HepG2 (cell line): ENCODE results near the gene PLK3. TPM values are rescaled to one million over a fixed set of nuclear protein-coding genes. Genes with fewer than 3 reads are reported as not detected.

Source experiments
- ATAC-seq: fragments of 200-7000 bp; cut with Tn5 transposase; 3 replicates; pipeline ENCODE4 v1.9.1; 2020; ENCODE audit warnings: mild to moderate bottlenecking, moderate library complexity
- BruUV-seq: library from RNA; stranded (reverse); fragments of 400-500 nt; replicated peaks from 2 replicates; lab custom pipeline; 2021; lab: Mats Ljungman, UMichigan
- CTCF ChIA-PET: fragments of 300-600 bp; formaldehyde crosslinking; extraction: SDS; loops from one replicate; lab custom pipeline; 2021; ENCODE audit warnings: low total read pairs, inconsistent platforms, low intra/inter-chr PET ratio; lab: Yijun Ruan, JAX
- POLR2A ChIA-PET: fragments of 350-600 bp; sonication (Branson Sonifier 250); formaldehyde crosslinking; loops from one replicate; lab custom pipeline; 2020; ENCODE audit warnings: antibody characterized with exemption, inconsistent platforms; lab: Yijun Ruan, JAX
- DNase-seq: peaks from one replicate; pipeline ENCODE4 v3.0.0-alpha.2; 2015; ENCODE audit warnings: low spot score
- FAIRE-seq: peaks from 3 replicates; lab custom pipeline; 2011; peaks lifted over from hg19 to GRCh38; lab: Jason Lieb, UNC
- H2AFZ ChIP-seq: one replicate; pipeline ENCODE4 v1.6.1; 2011; ENCODE audit warnings: low read length, inconsistent platforms
- H3K27ac ChIP-seq: fragments of 300-600 bp; 3 replicates; pipeline ENCODE4 v1.8.0; 2011; ENCODE audit warnings: mixed run types, mild to moderate bottlenecking, mixed read lengths, low read length, inconsistent platforms; ENCODE audit not compliant: insufficient read depth; ENCODE audit errors: extremely low read length
- H3K27me3 ChIP-seq, 2 experiments: fragments of 200-600 bp in 1 of 2; 2 replicates in 1 of 2; 3 replicates in 1 of 2; pipeline versions ENCODE4 v1.6.0 to v1.8.0; 2011; ENCODE audit warnings: low read length in 2 of 2, mild to moderate bottlenecking in 2 of 2, moderate library complexity in 2 of 2, inconsistent platforms in 1 of 2; ENCODE audit not compliant: insufficient read depth in 2 of 2, control insufficient read depth in 1 of 2
- H3K36me3 ChIP-seq, 2 experiments: fragments of 200-600 bp in 1 of 2; replicated peaks in 1 of 2; 2 replicates in 1 of 2; 3 replicates in 1 of 2; pipeline versions ENCODE4 v1.5.1 to v1.8.0; 2011; ENCODE audit warnings: low read length in 2 of 2, inconsistent platforms in 1 of 2; ENCODE audit not compliant: insufficient read depth in 2 of 2, control insufficient read depth in 1 of 2
- H3K4me1 ChIP-seq: 2 replicates; pipeline ENCODE4 v1.5.1; 2012; ENCODE audit warnings: low read length, inconsistent platforms; ENCODE audit not compliant: insufficient read depth
- H3K4me2 ChIP-seq: 2 replicates; pipeline ENCODE4 v1.6.0; 2011; ENCODE audit warnings: low read depth, low read length, inconsistent platforms
- H3K4me3 ChIP-seq, 3 experiments: fragments of 200-600 bp in 1 of 3; sonication (generic), shearing (Covaris generic) in 1 of 3; replicated peaks in 1 of 3; 2 replicates each; pipeline ENCODE4 v1.5.1; 2011 to 2016; ENCODE audit warnings: low read length in 3 of 3, inconsistent platforms in 2 of 3, low read depth in 2 of 3, mild to moderate bottlenecking in 2 of 3, control low read depth in 1 of 3, mixed read lengths in 1 of 3; ENCODE audit not compliant: insufficient read depth in 1 of 3
- H3K79me2 ChIP-seq: one replicate; pipeline ENCODE4 v1.6.1; 2011; ENCODE audit warnings: low read length, inconsistent platforms; ENCODE audit not compliant: insufficient read depth
- H3K9ac ChIP-seq: 2 replicates; pipeline ENCODE4 v1.6.0; 2011; ENCODE audit warnings: mild to moderate bottlenecking, low read depth, low read length, inconsistent platforms; ENCODE audit not compliant: insufficient read depth
- H3K9me3 ChIP-seq: 2 replicates; pipeline ENCODE4 v1.5.1; 2012; ENCODE audit warnings: mild to moderate bottlenecking, low read length
- H4K20me1 ChIP-seq: 2 replicates; pipeline ENCODE4 v1.6.0; 2011; ENCODE audit warnings: inconsistent platforms, mild to moderate bottlenecking, low read length, moderate library complexity; ENCODE audit not compliant: insufficient read depth
- SOX13 ChIP-seq, 3 experiments: fragments of 450-650 bp in 1 of 3; sonication (generic) in 1 of 3; formaldehyde crosslinking in 1 of 3; IDR thresholded peaks in 2 of 3; conservative IDR thresholded peaks in 1 of 3; 2 replicates each; pipeline versions ENCODE4 v1.5.0 to v1.6.1; 2016 to 2020; ENCODE audit warnings: antibody characterized with exemption in 1 of 3, mild to moderate bottlenecking in 1 of 3, missing compliant biosample characterization in 1 of 3, missing genetic modification reagents in 1 of 3, moderate library complexity in 1 of 3
- SOX5 ChIP-seq: IDR thresholded peaks from 2 replicates; pipeline ENCODE4 v1.6.1; 2016; ENCODE audit warnings: borderline replicate concordance
- WGBS: methylation state at CpG from one replicate; pipeline ENCODE4 v1.1.6; 2017; ENCODE audit warnings: low lambda C conversion rate; 5-methylcytosine and 5-hydroxymethylcytosine counted together
- in situ Hi-C: cut with HindIII; loops from 2 replicates; pipeline ENCODE4 v1.10.0; 2017; ENCODE audit warnings: low pct_unique_long_range_greater_than_20kb; ENCODE audit not compliant: extremely low pct_ligation_motif_present
- intact Hi-C: fragments of 100-400 bp; cut with micrococcal nuclease; formaldehyde crosslinking; loops from one replicate; pipeline ENCODE4 v1.10.0; 2022; ENCODE audit not compliant: unreplicated experiment
- polyA plus RNA-seq, 8 experiments: library from polyadenylated mRNA; depleted of rRNA in 3 of 8; stranded (reverse) in 7 of 8; unstranded in 1 of 8; fragments of >200 nt; fragmentation: Illumina TruSeq in 4 of 8; extraction: Trizol in 4 of 8; gene quantifications; 2 replicates each; pipeline versions ENCODE4 v1.2.1 to v1.2.3, GENCODE V29; 2011 to 2016; ENCODE audit warnings: low read depth in 4 of 8, missing spikeins in 1 of 8, mixed read lengths in 1 of 8; ENCODE audit not compliant: insufficient read depth in 1 of 8
- total RNA-seq, 5 experiments: library from RNA; depleted of rRNA; stranded (reverse); fragments of >200 nt; fragmentation: Illumina TruSeq; extraction: Trizol; gene quantifications; 2 replicates each; pipeline ENCODE4 v1.2.3, GENCODE V29; 2016; ENCODE audit warnings: low read depth in 1 of 5
- TF ChIP-seq, protein P1 (sequence below): sonication (generic); formaldehyde crosslinking; IDR thresholded peaks from 2 replicates; pipeline ENCODE4 v1.4.0; 2020; ENCODE audit warnings: mild to moderate bottlenecking, missing genetic modification reagents
- TF ChIP-seq, protein P2 (sequence below): sonication (generic); formaldehyde crosslinking; IDR thresholded peaks from 2 replicates; pipeline ENCODE4 v1.4.0; 2020; ENCODE audit warnings: missing genetic modification reagents

PLK3 gene
- total and polyA plus RNA-seq, 2 of the 13 experiments (the other 11 are each of a cell fraction or from before 2014, with no cell fraction given): 9.8 to 16.9 TPM

DNA sequence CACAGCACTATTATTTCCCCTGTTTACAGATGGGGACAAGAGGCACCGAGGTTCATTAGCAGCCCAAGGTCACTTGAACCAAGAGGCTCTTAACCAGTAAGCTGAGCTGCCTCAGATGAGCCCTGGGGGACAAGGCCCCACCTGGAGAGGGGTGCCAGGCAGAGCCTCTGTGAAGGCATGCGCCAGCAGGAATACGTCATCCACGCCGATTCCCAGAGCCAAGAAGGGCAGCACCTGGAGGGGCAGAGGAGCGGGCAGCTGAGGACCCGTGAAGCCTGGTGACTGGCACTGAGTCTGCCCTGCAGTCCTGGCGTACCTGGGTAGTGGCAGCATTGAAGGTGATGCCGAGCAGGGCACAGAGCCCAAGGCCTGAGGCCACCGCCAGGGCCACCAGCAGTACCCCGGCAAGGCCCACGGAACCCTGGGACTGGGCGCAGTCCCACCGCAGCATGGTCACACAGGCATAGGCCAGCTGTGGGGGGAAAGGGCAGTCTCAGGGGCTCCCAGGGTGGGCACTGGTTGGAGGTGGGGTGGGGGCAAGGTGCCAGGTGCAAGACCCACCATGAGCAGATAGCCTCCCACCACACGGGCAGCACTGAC is 28.8 kb downstream of the PLK3 start:
- H3K36me3 ChIP-seq: no peaks in the 10 kb centered on the region
- H3K4me2 ChIP-seq: no peak overlapping the region
- BruUV-seq: no TSS peak
- H3K4me1 ChIP-seq: peaks cover 69% of the 10 kb centered on the region
- no peaks in the 10 kb centered on the region for H3K9me3 ChIP-seq
- H3K9ac ChIP-seq: no peak overlapping the region
- POLR2A ChIA-PET: interaction anchor here (3.6 to 4.5 kb wide), 2 partner anchors 8 to 20 kb away, joined by 28 to 51 read pairs; partner anchors contain the start of gene BTBD19
- no peaks in the 10 kb centered on the region for H3K79me2 ChIP-seq
- intact Hi-C loops: loop anchor here (10.0 kb wide), 1 partner anchor 476 kb away; no protein-coding TSS in a partner anchor
- FAIRE-seq: no peak
- H4K20me1 ChIP-seq: no peaks in the 10 kb centered on the region
- TF ChIP-seq, protein P1, sequence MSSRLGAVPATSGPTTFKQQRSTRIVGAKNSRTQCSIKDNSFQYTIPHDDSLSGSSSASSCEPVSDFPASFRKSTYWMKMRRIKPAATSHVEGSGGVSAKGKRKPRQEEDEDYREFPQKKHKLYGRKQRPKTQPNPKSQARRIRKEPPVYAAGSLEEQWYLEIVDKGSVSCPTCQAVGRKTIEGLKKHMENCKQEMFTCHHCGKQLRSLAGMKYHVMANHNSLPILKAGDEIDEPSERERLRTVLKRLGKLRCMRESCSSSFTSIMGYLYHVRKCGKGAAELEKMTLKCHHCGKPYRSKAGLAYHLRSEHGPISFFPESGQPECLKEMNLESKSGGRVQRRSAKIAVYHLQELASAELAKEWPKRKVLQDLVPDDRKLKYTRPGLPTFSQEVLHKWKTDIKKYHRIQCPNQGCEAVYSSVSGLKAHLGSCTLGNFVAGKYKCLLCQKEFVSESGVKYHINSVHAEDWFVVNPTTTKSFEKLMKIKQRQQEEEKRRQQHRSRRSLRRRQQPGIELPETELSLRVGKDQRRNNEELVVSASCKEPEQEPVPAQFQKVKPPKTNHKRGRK: no peak
- TF ChIP-seq SOX5 (CRISPR knock-in tag): peak; percentile 34; the same call in 1 of the 2 replicates
- TF ChIP-seq SOX13 (IDR thresholded peaks at IDR 0.05): no peak
- peak in 1 of 2 experiments; percentile 75; a peak in 2 of 4 replicates for TF ChIP-seq SOX13 (CRISPR knock-in tag; conservative IDR thresholded peaks at IDR 0.05 in 1 of 2, IDR thresholded peaks at IDR 0.05 in 1 of 2)
- TF ChIP-seq, protein P2, sequence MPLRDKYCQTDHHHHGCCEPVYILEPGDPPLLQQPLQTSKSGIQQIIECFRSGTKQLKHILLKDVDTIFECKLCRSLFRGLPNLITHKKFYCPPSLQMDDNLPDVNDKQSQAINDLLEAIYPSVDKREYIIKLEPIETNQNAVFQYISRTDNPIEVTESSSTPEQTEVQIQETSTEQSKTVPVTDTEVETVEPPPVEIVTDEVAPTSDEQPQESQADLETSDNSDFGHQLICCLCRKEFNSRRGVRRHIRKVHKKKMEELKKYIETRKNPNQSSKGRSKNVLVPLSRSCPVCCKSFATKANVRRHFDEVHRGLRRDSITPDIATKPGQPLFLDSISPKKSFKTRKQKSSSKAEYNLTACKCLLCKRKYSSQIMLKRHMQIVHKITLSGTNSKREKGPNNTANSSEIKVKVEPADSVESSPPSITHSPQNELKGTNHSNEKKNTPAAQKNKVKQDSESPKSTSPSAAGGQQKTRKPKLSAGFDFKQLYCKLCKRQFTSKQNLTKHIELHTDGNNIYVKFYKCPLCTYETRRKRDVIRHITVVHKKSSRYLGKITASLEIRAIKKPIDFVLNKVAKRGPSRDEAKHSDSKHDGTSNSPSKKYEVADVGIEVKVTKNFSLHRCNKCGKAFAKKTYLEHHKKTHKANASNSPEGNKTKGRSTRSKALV (CRISPR knock-in tag): no peak
- TF ChIP-seq, all 625 proteins: peak for 2
- Histone ChIP-seq H3K4me3 (no peak overlapping the region), H3K27ac (no peak overlapping the region), H3K27me3 (peaks cover 0 to 16% of the 10 kb centered on the region in 2 experiments; a peak in 1 of 5 replicates), H2AFZ (no peak overlapping the region)
- CTCF ChIA-PET: no interaction called here
- WGBS: 83% methylated on average over 1 of the region's 15 CpGs
- ATAC-seq: no peak
- DNase-seq: no peak
- in situ Hi-C loops: loop anchor here (5.0 to 25.0 kb wide), 2 partner anchors 37 to 183 kb away; partner anchors contain the start of genes HECTD3 and UROD
